ENCODE data around the gene SYDE2.

Gene SYDE2

GRCh38 chr1:85109475-85109874, 91.3 kb downstream of the SYDE2 start:
- Histone ChIP-seq H3K36me3 (ENCODE audit: control insufficient read depth, insufficient read depth, low read length) (no peaks in the 10 kb centered on the region), H3K9ac (ENCODE audit: low read depth, low read length) (no peak overlapping the region), H3K4me1 (ENCODE audit: control insufficient read depth, insufficient read depth, low read length) (no peaks in the 10 kb centered on the region), H3K9me3 (ENCODE audit: control insufficient read depth, insufficient read depth, low read length) (no peaks in the 10 kb centered on the region), H3K4me3 (ENCODE audit: low read depth, low read length) (no peak overlapping the region), H3K27me3 (ENCODE audit: control insufficient read depth, insufficient read depth, low read length) (no peaks in the 10 kb centered on the region)
